Activated T-cell treated with anti-CD3 and anti-CD28 coated beads for 24 hours (primary cell): Measurements from ENCODE around the gene SHLD1.
"Not testable (repeated sequence)": the region's sequence is repeated elsewhere in the genome, so short reads cannot be mapped to it uniquely, and the experiment has no call there.

ENCODE experiments used
- DNase-seq: peaks from one replicate; pipeline ENCODE4 v3.0.0-alpha.2; 2020; ENCODE audit warnings: low read depth

SHLD1 gene

DNA sequence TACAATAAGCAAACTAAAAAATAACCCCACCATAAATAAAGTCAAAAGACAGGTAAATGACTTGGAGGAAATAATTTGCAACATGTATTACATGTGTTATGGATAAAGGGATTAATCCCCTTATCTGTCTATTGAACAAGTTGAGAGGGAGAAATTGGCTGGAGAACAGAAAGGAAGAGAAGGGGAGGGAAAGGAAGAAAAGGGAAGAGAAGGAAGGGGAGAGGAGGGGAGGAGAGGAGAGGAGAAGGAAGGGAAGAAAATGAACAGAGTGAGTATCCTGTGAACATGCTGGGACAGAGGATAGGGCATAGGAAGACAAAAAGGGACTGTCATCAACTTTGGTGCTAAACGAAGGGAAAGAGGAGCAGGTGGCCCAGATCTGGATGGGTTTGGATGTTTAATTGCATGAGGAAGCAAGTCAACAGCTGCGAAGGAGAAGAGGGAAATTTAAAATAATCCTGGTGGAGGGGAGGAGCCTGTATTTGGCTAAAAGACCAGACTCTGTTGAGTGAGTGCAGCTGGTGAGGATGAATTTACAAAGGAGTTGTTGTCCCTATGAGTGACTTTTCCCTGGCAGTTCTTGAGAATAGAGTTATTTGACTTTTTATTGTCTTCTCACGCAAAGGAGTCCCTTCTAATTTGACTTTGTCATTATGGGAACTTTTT lies 14.2 kb upstream of the SHLD1 start:
- DNase-seq: no peak

DNA sequence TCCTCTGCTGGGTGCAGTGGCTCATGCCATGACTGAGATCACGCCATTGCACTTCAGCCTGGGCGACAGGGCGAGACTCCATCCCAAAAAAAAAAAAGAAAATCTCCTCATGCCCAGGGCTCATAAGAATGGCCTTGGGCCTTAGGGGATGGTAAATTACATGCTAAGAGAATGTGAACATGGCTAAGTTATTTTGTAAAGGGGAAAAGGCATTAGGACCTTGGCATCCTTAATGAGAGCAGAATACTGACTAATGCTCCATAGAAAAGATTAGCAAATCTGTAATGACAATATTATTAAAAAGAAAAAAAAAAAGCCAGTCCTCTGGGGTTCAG lies 12.6 kb upstream of the SHLD1 start:
- DNase-seq: no peak

DNA sequence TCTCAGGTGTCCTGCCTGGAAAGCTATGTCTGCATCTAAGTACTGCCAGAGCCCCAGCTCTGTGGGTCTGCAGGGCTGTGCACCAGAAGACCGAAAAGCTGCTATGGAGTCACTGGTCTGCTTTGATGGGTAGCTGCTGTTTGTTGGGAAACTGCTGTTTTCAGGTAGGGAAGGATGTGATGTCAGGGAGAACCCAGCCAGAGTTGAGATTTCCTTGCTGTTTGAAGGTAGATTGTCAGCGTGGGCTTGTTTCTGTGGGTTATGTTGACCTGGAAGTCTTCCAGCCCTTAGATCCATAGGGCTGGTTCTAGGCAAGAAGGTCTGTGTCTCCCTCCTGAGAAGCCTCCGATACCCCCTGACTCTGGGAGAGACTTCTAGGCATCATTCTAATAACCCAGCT lies 12.2 kb upstream of the SHLD1 start:
- no peak for DNase-seq

DNA sequence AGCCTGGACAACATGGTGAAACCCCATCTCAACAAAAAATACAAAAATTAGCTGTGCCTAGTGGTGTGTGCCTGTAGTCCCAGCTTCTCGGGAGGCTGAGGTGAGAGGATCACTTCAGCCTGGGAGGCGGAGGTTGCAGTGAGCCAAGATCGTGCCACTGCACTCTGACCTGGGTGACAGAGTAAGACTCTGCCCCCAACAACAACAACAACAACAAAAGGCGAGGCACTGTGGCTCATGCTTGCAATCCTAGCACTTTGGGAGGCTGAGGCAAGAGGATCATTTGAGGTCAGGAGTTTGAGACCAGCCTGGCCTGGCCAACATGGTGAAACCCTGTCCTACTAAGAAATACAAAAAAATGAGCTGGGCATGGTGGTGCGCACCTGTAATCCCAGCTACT lies 9.6 kb upstream of the SHLD1 start:
- not testable (repeated sequence) for DNase-seq

DNA sequence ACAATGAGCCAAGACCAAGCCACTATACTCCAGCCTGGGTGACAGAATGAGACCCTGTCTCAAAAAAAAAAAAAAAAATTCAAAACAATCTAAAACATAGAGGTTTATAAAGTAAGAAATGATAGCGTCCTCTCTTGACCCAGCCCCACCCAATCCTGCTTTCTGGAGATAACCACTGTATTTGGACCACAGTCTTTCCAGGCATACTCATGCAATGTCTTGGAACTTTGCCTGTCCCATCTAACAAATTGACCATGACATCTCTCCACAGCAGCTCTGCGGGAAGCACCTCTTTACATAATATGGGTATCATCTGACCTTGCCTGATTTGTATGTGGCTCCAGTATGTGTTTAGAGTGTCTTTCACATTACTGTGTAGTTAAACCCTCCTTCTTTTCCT lies 9.1 kb upstream of the SHLD1 start:
- DNase-seq: no peak

DNA sequence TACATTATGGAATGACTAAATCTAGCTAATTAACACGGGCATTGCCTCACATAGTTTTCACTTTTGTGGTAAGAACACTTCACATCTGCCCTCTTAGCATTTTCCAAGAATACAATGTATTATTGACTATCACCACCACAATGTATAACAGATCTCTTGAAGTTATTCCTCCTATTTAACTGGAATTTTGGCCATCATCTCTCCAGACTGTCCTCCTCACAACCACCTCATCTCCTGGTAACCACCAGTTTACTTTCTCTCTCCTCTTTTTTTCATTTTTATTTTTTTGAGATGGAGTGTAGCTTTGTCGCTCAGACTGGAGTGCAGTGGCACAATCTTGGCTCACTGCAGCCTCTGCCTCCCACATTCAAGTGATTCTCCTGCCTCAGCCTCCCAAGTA lies 8.2 kb upstream of the SHLD1 start:
- DNase-seq: no peak

DNA sequence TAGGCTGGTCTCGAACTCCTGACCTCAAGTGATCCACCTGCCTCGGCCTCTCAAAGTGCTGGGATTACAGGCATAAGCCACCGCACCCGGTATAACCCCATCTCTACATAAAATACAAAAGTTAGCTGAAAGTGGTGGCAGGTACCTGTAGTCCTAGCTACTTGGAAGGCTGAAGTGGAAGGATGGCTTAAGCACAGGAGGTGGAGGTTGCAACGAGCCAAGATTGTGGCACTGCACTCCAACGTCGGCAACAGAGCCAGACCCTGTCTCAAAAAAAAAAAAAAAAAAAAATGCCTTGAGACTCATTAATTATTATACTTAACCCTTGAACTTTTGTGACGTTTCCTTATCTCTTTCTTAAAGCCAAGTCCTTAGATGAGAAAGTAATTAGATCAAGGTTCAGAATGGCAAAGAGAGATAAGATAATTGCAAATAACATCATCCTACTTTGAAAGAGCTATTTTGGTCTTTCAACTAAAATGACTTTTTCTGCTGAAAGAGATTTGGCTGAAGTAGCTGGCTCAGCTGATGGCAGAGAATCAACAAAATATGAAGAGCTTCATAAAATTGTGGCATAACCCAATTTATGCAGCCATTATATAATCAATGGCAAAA lies 4.7 kb upstream of the SHLD1 start:
- no peak for DNase-seq

DNA sequence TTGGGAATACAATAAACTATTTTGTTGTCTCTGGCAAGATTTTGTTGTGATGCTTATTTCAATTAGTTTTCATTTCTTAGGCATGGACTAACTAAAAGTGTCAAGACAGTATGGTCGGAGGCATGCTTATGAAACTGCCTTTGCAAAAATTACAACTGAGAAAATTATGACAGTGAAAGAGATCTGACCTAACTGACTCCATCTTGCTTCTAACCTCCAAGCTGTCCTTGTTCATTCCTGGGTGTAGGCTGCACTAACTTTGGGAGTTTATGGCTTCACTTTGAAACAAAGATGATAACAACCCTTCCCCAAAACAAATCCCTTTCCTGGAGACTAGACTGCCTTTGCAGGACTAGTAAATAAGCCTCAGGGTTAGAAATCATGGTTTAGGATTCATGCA lies 4.1 kb upstream of the SHLD1 start:
- DNase-seq: no peak

DNA sequence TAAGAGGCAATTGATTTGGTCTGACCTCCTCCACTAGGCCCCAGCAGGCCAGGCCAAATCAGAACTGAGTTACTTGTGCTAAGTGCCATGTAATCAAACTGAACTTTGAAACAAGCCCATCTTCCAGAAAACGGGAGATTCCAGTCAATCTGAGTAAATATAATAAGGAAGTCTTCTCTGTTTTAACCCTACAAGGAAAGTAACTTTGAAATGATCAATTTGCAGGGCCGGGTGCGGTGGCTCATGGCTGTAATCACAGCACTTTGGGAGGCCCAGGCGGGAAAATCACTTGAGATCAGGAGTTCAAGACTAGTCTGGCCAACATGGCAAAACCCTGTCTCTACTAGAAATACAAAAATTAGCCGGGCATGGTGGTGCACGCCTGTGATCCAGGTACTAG lies 2.0 kb upstream of the SHLD1 start:
- no peak for DNase-seq

DNA sequence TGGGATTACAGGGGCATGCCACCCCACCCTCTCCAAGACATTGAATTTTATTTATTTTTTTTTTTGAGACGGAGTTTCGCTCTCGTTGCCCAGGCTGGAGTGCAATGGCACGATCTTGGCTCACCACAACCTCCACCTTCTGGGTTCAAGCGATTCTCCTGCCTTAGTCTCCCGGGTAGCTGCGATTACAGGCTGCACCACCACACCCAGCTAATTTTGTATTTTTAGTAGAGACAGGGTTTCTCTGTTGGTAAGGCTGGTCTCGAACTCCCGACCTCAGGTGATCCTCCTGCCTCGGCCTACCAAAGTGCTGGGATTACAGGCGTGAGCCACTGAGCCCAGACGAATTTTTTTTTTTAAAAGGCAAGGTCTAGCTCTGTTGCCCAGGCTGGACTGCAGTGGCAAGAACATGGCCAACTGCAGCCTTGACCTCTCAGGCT lies 669 bp upstream of the SHLD1 start:
- DNase-seq: not testable (repeated sequence)

DNA sequence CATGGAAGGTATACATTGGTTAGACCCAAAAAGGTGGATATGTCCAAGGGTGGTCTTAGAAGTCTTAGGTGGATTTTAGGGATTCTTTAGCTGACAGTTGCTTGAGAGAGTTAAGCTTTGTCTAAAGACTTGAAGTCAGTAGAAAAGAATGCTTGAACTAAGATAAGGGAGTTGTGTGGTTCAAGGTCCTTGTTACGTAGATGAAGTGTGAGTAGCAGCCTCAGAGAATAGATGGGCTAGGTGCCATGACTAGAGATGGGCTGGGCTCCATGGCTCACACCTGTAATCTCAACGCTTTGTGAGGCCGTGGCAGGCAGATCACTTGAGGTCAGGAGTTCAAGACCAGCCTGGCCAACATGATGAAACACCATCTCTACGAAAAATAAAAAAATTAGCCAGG lies 1.7 kb downstream of the SHLD1 start:
- DNase-seq: no peak

DNA sequence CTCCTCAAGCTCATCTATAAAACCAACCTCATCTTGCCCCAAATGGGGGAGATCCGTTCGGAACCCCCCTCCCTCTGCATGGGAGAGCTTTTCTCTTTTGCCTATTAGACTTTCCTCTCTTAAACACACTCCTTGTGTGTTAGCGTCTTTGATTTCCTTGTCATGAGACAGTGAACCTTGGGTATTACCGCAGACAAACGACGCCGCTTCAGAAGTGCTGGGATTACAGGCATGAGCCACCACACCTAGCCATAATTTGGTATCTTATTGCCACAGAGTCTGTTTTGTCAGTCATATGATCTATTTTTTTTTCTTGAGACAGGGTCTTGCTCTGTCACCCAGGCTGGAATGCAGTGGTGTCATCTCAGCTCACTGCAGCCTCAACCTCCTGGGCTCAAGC lies 3.6 kb downstream of the SHLD1 start:
- DNase-seq: no peak

DNA sequence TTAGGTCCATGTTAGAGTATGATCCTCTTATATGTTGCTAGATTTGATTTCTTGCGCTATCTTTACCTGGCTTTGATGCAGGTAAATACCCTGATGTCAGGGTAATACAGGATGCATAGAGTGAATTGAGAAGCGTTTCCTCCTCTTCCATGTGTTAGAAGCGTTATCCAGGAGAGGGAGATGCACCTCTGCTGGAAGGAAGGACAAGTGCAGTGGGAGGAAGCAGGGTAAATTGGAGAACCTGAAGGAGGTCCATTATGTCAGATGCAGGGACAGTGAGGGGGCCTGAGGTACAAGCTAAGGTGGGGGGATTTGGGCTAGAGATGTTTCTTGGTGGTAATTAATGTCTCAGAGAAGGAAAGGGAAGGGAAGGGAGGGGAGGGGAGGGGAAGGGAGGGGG lies 7.7 kb downstream of the SHLD1 start:
- no peak for DNase-seq

DNA sequence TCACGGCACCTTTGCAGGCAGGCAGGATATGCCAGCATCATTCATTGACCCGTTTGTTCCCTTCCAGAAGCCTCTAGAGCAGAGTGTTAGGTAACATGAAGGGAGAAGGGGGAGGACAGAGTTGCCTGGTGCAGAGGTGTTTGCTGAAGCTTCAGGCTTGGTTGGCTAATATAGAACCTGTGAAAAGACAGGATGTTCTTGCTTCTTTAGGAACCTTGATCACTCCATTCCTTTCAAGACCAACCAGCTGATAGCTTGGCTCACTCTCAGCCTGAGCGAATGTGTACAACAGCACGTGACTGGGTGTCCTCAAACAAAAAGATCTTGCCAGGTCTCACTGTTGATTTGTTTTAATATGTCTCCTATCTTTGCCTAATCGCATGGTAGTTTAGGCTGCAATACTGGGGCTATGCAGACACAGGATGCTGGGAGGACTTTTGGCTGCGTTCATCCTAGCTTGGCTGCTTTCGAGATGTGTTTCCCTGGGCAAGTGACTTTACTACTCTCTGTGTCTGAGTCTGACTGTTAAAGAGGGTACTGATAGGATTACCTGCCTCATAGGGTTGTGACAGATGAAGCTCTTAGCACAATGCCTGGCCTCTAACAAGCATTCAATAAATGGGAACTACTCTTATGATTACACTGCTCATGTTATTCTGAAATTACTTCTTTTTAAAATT lies 16.0 kb downstream of the SHLD1 start:
- DNase-seq: no peak

DNA sequence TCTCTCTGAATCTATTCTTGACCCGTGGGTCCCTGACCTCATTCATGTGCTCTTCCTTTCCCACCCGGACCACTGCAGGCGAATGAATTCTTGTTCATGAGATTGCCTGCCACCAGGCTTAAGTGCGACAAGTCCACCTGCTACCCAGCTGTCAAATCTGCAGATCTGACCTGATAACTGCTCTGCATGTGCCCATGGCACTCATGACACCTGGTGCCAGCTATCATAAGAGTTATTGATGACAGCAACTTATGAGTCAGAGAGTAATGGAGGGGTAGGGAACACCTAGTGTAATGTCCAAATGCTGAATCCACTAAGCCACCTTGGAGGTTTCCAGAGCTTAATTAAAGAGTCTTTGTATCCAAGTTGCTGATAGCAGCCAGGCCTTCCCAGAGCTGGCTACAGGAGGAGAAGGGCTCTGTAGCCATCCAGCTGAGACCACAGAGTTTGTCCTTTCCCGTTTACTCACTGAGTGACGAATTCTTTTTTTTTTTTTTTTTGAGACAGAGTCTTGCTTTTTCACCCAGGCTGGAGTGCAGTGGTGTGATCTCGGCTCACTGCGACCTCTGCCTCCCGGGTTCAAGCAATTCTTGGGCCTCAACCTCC lies 17.4 kb downstream of the SHLD1 start:
- DNase-seq: no peak

DNA sequence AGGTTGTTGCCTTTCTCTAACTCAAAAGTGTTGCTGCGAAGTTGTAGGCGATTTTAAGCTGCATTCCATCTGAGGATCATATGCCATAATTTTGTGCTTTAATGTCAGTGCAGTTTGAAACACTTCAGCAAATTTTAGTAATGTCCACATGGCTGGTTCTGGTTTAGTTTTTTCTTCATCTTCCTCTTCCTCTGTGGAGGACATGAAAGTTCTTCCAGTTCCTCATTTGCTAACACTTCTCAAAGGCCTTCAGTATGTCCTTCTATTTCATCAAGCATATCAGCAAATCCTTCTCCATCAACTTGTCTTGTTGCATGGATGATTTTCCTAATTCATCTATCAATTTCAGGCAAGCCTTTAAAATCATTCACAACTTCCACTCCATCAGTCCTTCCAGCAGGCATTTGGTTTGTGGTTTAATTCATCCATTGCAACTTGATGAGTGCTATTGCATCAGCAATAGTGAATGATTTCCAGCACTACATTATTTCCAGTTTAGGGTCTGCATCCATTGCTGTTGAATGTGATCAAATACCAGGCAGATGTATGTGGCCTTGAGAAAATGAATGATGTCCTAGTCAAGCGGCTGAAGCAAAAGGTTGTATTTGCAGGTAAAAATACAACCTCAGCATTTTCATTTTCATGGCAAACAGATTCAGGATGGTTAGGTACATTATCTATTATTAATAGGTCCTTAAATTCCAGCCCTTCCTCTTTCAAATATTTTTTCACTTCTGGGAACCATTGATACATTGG lies 20.2 kb downstream of the SHLD1 start:
- no peak for DNase-seq

DNA sequence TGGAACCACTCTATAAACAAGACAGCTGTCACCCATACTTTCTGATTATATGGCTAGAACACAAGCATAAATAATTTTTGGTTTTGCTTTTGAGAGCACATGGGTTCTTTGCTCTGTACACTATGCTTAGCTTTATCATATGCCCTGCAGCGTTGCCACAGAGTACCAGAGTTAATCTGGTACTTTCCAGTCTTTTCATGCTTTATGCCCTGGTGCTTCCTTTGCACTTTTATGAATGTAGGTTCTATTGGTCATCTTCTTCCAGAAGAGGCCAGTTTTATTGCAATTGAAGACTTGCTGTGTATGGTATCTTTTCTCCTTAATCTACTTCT lies 20.8 kb downstream of the SHLD1 start:
- DNase-seq: no peak

DNA sequence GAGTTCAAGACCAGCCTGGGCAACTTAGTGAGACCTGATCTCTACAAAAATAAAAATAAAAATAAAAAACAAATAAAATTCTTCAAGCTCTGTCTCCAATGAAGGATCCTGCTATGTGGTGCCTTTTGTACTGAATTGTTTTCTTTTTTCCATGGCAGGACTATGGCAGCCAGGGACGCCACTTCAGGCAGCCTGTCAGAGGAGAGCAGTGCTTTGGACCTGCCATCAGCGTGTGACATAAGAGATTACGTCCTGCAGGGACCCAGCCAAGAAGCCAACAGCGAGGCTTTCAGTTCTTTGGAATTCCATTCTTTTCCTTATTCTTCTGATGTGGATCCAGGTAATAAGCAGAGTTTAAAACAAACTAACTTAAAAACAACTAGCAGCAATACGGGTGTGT lies 22.5 kb downstream of the SHLD1 start:
- no peak for DNase-seq

DNA sequence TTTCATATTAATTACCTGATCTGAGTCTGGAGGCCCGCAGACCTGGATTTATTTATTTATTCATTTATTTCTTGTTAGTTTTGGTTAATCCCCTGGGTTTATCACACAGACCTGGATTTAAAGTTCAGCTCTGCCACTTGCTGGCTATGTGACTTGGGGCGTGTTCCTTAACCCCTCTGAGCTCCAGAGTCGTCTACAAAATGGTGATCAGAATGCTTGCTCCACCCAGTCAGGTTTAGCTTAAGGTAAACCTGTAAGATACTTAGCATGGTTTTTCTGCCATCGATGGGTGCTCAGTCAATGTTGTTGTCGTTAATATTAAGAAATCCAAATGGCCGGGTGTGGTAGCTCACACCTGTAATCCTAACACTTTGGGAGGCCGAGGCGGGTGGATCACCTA lies 23.4 kb downstream of the SHLD1 start:
- no peak for DNase-seq

DNA sequence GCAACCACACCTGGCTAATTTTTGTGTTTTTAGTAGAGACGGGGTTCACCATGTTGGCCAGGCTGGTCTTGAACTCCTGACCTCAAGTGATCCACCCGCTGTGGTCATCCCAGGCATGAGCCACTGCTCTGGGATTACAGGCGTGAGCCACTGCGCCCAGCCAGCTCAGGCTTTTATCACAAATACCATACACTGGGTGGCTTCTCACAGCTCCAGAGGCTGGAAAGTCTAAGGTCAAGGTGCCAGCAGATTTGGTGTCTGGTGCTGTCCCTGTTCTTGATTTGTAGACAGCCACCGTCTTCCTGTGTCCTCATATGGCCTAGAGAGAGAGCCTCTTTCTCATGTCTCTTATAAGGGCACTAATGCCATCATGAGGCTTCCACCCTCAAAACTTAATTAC lies 25.9 kb downstream of the SHLD1 start:
- no peak for DNase-seq

DNA sequence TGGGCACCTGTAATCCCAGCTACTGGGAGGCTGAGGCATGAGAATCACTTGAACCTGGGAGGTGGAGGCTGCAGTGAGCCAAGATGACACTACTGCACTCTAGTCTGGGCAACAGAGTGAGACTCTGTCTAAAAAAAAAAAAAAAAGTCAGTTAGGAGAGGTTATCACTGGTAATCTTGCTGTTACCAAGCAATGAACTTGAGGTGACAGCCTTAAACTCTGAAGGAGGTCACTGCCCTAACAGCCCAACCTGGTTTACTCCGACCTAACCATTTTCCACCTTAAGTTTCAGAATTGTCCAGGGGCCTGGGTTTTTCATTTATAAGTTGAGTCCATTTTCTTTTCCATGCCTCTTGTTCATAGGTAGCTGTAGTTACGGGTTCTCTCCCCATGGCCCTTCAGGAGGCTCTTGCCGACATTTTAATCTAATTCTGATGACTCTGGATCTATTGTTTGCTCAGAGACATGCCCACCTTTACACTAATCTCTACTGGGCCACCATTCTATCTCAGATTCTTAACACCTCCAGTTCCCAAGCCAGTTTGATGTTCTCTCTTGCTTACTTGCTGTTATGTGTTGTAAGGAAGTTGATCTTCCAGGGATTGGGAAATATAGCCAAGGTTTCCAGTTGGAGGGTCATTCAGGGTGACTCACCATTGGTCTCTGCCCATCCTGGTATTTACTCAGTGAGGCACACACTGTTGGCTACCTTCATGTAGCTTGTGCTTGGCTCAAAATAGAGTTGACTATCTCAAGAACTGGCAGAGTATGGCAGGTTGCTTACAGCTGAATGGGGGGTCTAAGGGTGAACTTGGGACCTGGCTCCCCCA lies 29.1 kb downstream of the SHLD1 start:
- no peak for DNase-seq

DNA sequence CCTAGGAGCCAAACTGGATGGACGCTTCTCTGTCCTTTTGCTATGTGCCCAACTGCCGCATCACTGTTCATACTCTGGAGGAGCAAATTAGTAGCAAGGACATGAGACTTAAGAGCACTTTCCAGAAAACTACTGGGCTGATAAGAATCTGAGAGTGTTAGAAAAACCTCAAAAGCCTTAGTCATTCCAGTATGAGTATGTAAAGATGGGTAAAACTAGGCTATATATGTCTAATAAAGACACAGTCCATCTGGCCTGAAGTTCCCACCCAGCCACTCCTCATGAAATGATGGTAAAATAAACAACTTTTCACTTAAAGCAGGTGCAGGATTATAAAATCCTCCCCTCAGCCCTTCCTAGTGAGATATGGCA lies 30.6 kb downstream of the SHLD1 start:
- no peak for DNase-seq
